ENCODE data around the gene PAX6. TPM values are rescaled to one million over a fixed set of nuclear protein-coding genes. Genes with fewer than 3 reads are reported as not detected.

PAX6 gene
- total RNA-seq (1 to 10 TPM; 4.1 to 8.3 TPM), polyA plus RNA-seq (ENCODE audit: insufficient read depth, low read depth, low replicate concordance) (3.1 TPM)
- long read RNA-seq, donor 1: 0 reads
- long read RNA-seq, donor 2: 0 reads

- no peaks in the 10 kb centered on the region for H3K36me3 ChIP-seq (ENCODE audit: low read depth, missing control alignments)
- no peaks in the 10 kb centered on the region for H3K9me3 ChIP-seq
- no peak for DNase-seq
- no peaks in the 10 kb centered on the region for H3K27me3 ChIP-seq
- H3K4me1 ChIP-seq: peaks cover 33% of the 10 kb centered on the region
- peak within 1 kb of the TSS; percentile 36 to 49 for H3K4me3 ChIP-seq
- intact Hi-C loops (cut with DNase I; ENCODE audit: low total_unique reads): no loop called here
- 4 to 5% methylated on average over 38 to 49 of the region's 49 CpGs for WGBS, 2 donors
- no peak within 1 kb of the TSS for H3K27ac ChIP-seq
- no peak for TF ChIP-seq POLR2A (IDR thresholded peaks at IDR 0.05)
- TF ChIP-seq, protein P1, sequence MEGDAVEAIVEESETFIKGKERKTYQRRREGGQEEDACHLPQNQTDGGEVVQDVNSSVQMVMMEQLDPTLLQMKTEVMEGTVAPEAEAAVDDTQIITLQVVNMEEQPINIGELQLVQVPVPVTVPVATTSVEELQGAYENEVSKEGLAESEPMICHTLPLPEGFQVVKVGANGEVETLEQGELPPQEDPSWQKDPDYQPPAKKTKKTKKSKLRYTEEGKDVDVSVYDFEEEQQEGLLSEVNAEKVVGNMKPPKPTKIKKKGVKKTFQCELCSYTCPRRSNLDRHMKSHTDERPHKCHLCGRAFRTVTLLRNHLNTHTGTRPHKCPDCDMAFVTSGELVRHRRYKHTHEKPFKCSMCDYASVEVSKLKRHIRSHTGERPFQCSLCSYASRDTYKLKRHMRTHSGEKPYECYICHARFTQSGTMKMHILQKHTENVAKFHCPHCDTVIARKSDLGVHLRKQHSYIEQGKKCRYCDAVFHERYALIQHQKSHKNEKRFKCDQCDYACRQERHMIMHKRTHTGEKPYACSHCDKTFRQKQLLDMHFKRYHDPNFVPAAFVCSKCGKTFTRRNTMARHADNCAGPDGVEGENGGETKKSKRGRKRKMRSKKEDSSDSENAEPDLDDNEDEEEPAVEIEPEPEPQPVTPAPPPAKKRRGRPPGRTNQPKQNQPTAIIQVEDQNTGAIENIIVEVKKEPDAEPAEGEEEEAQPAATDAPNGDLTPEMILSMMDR (IDR thresholded peaks at IDR 0.05): no peak
Measured at GRCh38 chr11:31810779-31811647, at the start of gene PAX6. TSS of gene PAX6 (minus strand) at chr11:31811322. CDS start at chr11:31806411, 4,911 bp downstream.

DNA sequence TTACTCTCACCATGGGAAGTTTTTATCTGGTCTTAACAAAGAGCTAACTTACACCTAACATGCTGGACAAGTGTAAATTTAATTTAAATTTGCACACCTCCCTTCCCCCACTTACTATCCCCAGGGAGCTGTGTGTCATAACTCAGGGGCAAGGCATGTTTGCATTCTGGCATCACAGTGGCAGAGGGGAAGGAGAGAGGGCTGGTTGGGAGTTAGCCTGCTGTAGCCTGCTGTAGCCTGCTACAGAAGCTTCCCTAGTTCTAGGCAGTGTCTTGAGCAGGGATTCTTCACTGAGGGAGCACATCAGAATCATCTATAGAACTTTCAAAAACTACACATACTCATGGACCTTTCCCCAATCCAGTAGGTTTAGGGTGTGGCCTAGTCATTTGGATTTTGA is 49.3 kb upstream of the PAX6 start:
- intact Hi-C loops (cut with DNase I; ENCODE audit: low total_unique reads): no loop called here
- TF ChIP-seq, protein P1 (IDR thresholded peaks at IDR 0.05): no peak
- TF ChIP-seq POLR2A (IDR thresholded peaks at IDR 0.05): no peak
- no peak for DNase-seq
- Histone ChIP-seq H3K36me3 (ENCODE audit: low read depth, missing control alignments) (no peaks in the 10 kb centered on the region), H3K4me3 (no peak overlapping the region), H3K27ac (no peak overlapping the region), H3K4me1 (no peaks in the 10 kb centered on the region), H3K9me3 (no peaks in the 10 kb centered on the region), H3K27me3 (no peaks in the 10 kb centered on the region)

GRCh38 chr11:31856248-31856647 is 45.1 kb upstream of the PAX6 start:
- H3K9me3 ChIP-seq: no peaks in the 10 kb centered on the region
- no peaks in the 10 kb centered on the region for H3K27me3 ChIP-seq
- no peak overlapping the region for H3K27ac ChIP-seq
- TF ChIP-seq POLR2A (IDR thresholded peaks at IDR 0.05): no peak
- TF ChIP-seq, protein P1 (IDR thresholded peaks at IDR 0.05): no peak
- no peak overlapping the region for H3K4me3 ChIP-seq
- H3K4me1 ChIP-seq: no peaks in the 10 kb centered on the region
- no peak for DNase-seq
- intact Hi-C loops (cut with DNase I; ENCODE audit: low total_unique reads): no loop called here
- no peaks in the 10 kb centered on the region for H3K36me3 ChIP-seq (ENCODE audit: low read depth, missing control alignments)

- H3K27ac ChIP-seq: no peak overlapping the region
- no peaks in the 10 kb centered on the region for H3K9me3 ChIP-seq
- intact Hi-C loops (cut with DNase I; ENCODE audit: low total_unique reads): no loop called here
- TF ChIP-seq, protein P1 (IDR thresholded peaks at IDR 0.05): no peak
- TF ChIP-seq POLR2A (IDR thresholded peaks at IDR 0.05): no peak
- 88 to 92% methylated on average over 1 of the region's 1 CpG for WGBS, 2 donors
- no peak for DNase-seq
- H3K27me3 ChIP-seq: no peaks in the 10 kb centered on the region
- no peak overlapping the region for H3K4me3 ChIP-seq
- H3K36me3 ChIP-seq (ENCODE audit: low read depth, missing control alignments): no peaks in the 10 kb centered on the region
- H3K4me1 ChIP-seq: no peaks in the 10 kb centered on the region
Measured at GRCh38 chr11:31855466-31855865, 44.3 kb upstream of the PAX6 start.

DNA sequence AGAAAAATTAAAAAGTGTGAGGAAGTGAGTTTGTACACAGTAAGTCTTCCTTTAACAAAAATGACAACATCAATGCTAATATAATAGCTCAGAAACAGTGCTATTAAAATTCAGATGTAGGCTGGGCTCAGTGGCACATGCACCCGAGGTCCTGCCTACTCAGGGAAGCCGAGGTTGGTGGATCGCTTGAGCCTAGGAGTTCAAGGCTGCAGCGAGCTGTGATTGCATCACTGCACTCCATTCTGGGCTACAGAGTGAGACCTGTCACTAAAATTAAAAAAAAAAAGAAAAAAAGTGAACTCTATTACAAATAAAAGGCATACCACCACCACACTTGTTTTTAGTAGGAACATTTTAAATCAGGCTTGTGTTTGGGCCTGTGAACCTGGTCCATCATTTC is 39.2 kb upstream of the PAX6 start:
- Histone ChIP-seq H3K27ac (no peak overlapping the region), H3K9me3 (no peaks in the 10 kb centered on the region), H3K27me3 (no peaks in the 10 kb centered on the region), H3K36me3 (ENCODE audit: low read depth, missing control alignments) (no peaks in the 10 kb centered on the region), H3K4me3 (no peak overlapping the region), H3K4me1 (no peaks in the 10 kb centered on the region)
- TF ChIP-seq, protein P1 (IDR thresholded peaks at IDR 0.05): no peak
- TF ChIP-seq POLR2A (IDR thresholded peaks at IDR 0.05): no peak
- 81 to 89% methylated on average over 4 of the region's 4 CpGs for WGBS, 2 donors
- intact Hi-C loops (cut with DNase I; ENCODE audit: low total_unique reads): no loop called here
- no peak for DNase-seq

All from testis (tissue), 5 donors.